EH (cell line): Measurements from ENCODE around the gene HTN3.
"Not testable (repeated sequence)": the region's sequence is repeated elsewhere in the genome, so short reads cannot be mapped to it uniquely, and the experiment has no call there.

Experiments used
- DNase-seq: peaks from one replicate; pipeline ENCODE4 v3.0.0-alpha.2; 2015; ENCODE audit warnings: low read depth

Gene HTN3

GRCh38 chr4:70028159-70028558 lies at the start of gene HTN3:
TSS of gene HTN3 (plus strand) at chr4:70028459. CDS start at chr4:70030741, 2,282 bp downstream.
- DNase-seq: not testable (repeated sequence)

GRCh38 chr4:69984030-69984443 lies 44.2 kb upstream of the HTN3 start:
- DNase-seq: no peak

- no peak for DNase-seq
Observed at GRCh38 chr4:69986663-69987062, 41.6 kb upstream of the HTN3 start.

DNA sequence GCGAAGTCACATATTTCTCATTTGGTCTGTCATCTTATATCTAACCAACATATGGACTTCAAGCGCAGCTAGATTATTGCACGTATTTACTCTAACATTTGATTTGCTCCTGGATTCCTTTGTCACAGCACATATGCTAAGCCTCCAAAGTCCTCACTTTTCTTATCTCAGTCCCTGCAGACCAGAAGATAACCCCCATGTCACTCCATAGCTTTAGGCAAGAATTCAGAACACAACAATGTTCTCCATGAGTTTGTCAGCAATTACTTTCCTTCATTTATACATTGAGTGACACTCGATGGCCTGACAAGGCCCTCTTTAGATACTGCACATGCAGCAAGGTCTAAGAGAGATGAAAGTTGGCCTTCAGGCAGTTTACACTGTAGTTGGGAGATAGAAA lies 37.2 kb upstream of the HTN3 start:
- no peak for DNase-seq

GRCh38 chr4:69994782-69995181 lies 33.5 kb upstream of the HTN3 start:
- DNase-seq: no peak

GRCh38 chr4:69995526-69996016 lies 32.7 kb upstream of the HTN3 start, which contains the start of gene STATH:
TSS of gene STATH (plus strand) at chr4:69995966. CDS start at chr4:69998438, 2,472 bp downstream.
- DNase-seq: no peak

- no peak for DNase-seq
Observed at GRCh38 chr4:69999420-69999819, 28.8 kb upstream of the HTN3 start.

GRCh38 chr4:70000711-70001110 lies 27.5 kb upstream of the HTN3 start:
- no peak for DNase-seq

DNA sequence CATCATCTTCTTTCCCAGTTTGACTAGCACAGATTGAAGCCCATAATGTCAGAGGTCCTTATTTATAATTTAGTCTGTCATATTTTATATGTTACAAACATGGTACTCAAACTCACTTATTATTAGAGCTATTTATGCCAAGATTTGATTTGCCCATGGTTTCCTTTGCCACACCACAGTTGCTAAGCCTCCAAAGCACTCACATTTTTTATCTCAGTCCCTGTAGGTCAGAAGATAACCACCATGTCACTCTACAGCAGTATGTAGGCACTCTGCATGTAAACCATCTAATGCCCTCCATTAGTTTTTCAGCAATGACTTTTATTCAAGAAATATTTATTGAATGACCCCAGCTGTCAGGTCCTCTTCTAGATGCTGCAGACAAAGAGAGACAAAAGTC lies 25.8 kb upstream of the HTN3 start:
- DNase-seq: no peak

GRCh38 chr4:70008771-70009170 lies 19.5 kb upstream of the HTN3 start:
- no peak for DNase-seq

DNA sequence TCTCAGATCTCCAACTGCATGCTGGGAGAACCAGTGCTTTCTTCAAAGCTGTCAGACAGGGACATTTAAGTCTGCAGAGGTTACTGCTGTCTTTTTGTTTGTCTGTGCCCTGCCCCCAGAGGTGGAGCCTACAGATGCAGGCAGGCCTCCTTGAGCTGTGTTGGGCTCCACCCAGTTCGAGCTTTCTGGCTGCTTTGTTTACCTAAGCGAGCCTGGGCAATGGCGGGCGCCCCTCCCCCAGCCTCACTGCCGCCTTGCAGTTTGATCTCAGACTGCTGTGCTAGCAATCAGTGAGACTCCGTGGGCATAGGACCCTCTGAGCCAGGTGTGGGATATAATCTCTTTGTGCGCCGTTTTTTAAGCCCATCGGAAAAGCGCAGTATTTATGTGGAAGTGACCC lies 9.3 kb upstream of the HTN3 start:
- not testable (repeated sequence) for DNase-seq

GRCh38 chr4:70023218-70023617 lies 5.0 kb upstream of the HTN3 start:
- DNase-seq: no peak

DNA sequence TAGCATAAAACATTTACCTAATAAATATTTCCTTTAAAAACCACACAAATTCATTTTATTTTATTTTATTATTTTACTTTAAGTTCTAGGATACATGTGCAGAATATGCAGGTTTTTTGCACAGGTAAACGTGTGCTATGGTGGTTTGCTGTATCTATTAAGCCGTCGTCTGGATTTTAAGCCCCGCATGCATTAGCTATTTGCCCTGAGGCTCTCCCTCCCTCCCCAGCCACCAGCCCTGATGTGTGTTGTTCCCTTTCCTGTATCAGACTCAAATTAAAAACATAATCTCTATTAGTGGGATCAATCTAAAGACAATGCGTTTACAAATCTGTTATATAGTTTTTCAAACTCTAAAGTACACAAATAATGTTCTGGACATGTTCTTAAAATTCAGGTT lies 1.2 kb upstream of the HTN3 start:
- no peak for DNase-seq

- DNase-seq: not testable (repeated sequence)
Observed at GRCh38 chr4:70037559-70037958, 9.3 kb downstream of the HTN3 start.

DNA sequence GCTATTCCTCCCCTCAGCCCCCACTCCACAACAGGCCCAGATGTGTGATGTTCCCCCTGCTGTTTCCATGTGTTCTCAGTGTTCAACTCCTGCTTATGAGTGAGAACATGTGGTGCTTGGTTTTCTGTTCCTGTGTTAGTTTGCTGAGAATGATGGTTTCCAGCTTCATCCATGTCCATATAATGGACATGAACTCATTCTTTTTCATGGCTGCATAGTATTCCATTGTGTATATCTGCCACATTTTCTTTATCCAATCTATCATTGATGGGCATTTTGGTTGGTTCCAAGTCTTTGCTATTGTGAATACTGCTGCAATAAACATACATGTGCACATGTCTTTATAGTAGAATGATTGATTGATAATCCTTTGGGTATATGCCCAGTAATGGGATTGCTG lies 11.7 kb downstream of the HTN3 start:
- not testable (repeated sequence) for DNase-seq

GRCh38 chr4:70041652-70042286 lies 13.5 kb downstream of the HTN3 start:
- no peak for DNase-seq

- DNase-seq: not testable (repeated sequence)
Observed at GRCh38 chr4:70050138-70050537, 21.9 kb downstream of the HTN3 start, which contains the start of gene HTN1. TSS of gene HTN1 (plus strand) at chr4:70050438. CDS start at chr4:70053077, 2,639 bp downstream.

DNA sequence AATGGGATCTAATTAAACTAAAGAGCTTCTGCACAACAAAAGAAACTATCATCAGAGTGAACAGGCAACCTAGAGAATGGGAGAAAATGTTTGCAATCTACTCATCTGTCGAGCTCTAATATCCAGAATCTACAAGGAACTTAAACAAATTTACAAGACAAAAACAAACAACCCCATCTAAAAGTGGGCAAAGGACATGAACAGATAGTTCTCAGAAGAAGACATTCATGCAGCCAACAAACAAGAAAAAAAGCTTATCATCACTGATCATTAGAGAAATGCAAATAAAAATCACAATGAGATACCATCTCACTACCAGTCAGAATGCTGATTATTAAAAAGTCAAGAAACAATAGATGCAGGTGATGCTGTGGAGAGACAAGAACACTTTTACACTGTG lies 28.3 kb downstream of the HTN3 start:
- DNase-seq: not testable (repeated sequence)

DNA sequence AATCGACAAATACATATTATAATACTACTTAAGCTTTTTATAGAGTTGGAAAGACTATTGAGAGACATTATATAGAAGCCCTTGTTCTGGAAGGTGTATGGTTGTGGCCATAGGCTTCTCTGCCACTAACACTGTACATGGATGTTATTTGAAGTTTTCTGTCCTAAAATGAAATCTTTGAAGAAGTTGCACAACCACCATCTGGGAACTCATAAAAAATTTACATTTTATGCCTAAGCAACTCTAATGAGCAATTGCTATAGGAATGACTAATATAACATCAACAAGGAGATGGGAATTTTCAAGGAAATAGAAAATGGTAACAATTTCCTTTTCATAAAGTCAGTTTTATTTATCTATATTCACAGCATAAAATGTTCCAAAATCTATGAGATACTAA lies 29.4 kb downstream of the HTN3 start:
- no peak for DNase-seq

- no peak for DNase-seq
Observed at GRCh38 chr4:70059149-70059548, 30.9 kb downstream of the HTN3 start.

- no peak for DNase-seq
Observed at GRCh38 chr4:70062000-70062399, 33.7 kb downstream of the HTN3 start.

DNA sequence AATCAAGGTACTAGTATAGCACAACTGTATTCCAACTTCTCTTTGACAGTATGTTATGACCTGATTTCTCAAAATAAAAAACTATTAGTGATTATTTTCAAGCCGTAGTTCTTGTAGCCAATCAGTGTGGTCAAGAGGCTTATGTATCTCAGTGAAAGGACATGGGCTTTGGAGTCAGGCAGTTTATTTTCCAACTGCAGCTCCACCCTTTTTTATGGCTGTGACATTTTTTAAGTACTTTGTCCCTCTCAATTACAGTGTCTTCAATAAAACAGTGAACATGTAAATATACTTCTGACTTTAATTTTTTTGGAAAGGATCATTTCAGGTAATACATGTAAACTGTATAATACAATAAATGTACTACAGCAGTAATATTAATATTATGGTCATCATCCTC lies 51.9 kb downstream of the HTN3 start:
- no peak for DNase-seq
